ENCODE measurements around the gene CDC42EP4.
"Not testable (repeated sequence)": the region's sequence is repeated elsewhere in the genome, so short reads cannot be mapped to it uniquely, and the experiment has no call there.

Gene CDC42EP4

DNA sequence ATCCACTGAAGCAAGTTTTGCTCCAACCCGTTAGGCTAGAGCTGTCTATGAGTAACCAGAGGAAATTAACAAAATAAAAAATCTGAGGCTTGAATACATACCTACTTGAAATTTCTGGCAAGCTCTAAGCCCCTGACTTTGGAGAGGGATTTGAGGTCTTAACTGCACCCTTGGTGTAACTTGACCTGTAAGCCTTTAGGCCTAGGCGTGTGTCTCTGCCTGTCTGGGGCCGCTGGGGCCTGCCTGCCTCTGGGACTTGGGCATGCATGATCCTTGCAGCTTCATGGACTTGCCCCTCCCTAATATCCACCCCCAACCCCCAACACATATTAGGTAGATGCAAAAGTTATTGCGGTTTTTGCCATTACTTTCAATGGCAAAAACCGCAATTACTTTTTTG, 3.7 kb upstream of the CDC42EP4 start:
- Histone ChIP-seq H3K4me3 (ENCODE audit: low read depth, low read length) (no peak overlapping the region), H3K36me3 (ENCODE audit: control insufficient read depth, insufficient read depth, low read length) (no peaks in the 10 kb centered on the region), H3K27me3 (ENCODE audit: control insufficient read depth, insufficient read depth, low read length) (no peaks in the 10 kb centered on the region), H3K9me3 (ENCODE audit: control insufficient read depth, insufficient read depth, low read length) (no peaks in the 10 kb centered on the region), H3K9ac (ENCODE audit: low read depth, low read length) (no peak overlapping the region), H3K4me1 (ENCODE audit: control insufficient read depth, insufficient read depth, low read length) (peaks cover 16% of the 10 kb centered on the region)

DNA sequence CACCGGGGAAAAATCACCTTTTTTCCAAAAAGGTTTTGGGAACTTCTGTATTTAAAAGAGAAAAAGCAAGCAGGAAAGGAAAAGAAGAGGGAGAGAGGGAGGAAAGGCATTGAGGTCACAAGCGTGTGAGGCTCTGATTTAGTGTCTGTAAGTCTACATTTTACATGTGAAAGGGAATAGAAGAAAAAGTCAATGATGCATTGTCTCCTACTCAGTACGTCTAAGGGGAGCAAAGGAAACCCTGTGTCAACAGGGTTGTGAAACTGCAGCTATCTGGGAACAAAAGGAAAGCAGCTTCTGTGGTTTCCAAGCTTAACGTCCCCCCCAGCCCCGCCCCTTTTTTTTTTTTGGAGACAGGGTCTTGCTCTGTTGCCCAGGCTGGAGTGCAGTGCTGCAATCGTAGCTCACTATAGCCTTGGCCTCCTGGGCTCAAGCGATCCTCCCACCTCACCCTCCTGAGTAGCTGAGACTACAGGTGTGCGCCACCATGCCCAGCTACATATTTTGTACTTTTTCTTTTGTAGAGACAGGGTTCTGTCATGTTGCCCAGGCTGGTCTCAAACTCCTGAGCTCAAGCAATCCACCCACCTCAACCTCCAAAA, 1.8 kb upstream of the CDC42EP4 start:
- H3K9ac ChIP-seq (ENCODE audit: low read depth, low read length), result no peak overlapping the region
- H3K9me3 ChIP-seq (ENCODE audit: control insufficient read depth, insufficient read depth, low read length), result no peaks in the 10 kb centered on the region
- no peak overlapping the region for H3K4me3 ChIP-seq (ENCODE audit: low read depth, low read length)
- peaks cover 23% of the 10 kb centered on the region for H3K4me1 ChIP-seq (ENCODE audit: control insufficient read depth, insufficient read depth, low read length)
- H3K27me3 ChIP-seq (ENCODE audit: control insufficient read depth, insufficient read depth, low read length), result no peaks in the 10 kb centered on the region
- H3K36me3 ChIP-seq (ENCODE audit: control insufficient read depth, insufficient read depth, low read length), result no peaks in the 10 kb centered on the region

DNA sequence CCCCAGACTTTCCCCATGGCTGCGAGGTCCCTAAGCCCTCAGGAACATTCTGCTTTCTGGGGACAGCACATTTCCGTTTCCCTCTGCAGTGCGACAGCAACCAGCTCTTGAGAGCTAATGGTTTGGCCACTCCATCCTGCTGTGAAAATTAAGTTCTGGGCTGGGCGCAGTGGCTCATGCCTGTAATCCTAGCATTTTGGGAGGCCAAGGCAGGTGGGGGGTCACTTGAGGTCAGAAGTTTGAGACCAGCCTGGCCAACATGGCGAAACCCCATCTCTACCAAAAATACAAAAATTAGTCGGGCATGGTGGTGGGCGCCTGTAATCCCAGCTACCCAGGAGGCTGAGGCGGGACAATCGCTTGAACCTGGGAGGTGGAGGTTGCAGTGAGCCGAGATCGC, 1.1 kb upstream of the CDC42EP4 start:
- H3K27me3 ChIP-seq (ENCODE audit: control insufficient read depth, insufficient read depth, low read length); H3K9me3 ChIP-seq (ENCODE audit: control insufficient read depth, insufficient read depth, low read length); H3K36me3 ChIP-seq (ENCODE audit: control insufficient read depth, insufficient read depth, low read length); H3K9ac ChIP-seq (ENCODE audit: low read depth, low read length): not testable (repeated sequence)
- Histone ChIP-seq H3K4me1 (ENCODE audit: control insufficient read depth, insufficient read depth, low read length) (peaks cover 23% of the 10 kb centered on the region), H3K4me3 (ENCODE audit: low read depth, low read length) (peak overlapping the region; percentile 87)

DNA sequence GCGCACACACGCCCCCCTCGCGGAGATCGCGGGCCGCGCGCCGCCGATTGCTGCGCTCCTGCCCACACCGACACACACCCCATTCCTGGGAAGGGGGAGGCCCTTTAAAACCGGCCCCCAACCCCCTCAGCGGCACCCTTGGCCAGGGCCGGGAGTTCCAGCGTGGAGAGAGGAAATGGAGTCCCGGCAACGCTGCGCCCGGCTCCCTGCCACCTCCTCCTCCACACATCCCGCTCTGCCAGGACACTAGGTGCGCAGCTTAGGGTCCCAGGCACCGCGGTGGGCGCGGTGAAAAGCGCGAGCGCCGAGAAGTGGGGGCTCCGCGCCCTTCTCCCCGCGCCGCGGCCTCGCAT, 397 bp downstream of the CDC42EP4 start:
- Histone ChIP-seq H3K36me3 (ENCODE audit: control insufficient read depth, insufficient read depth, low read length) (no peaks in the 10 kb centered on the region), H3K9ac (ENCODE audit: low read depth, low read length) (peak overlapping the region; percentile 47), H3K9me3 (ENCODE audit: control insufficient read depth, insufficient read depth, low read length) (no peaks in the 10 kb centered on the region), H3K4me3 (ENCODE audit: low read depth, low read length) (peak overlapping the region; percentile 87), H3K4me1 (ENCODE audit: control insufficient read depth, insufficient read depth, low read length) (peaks cover 19% of the 10 kb centered on the region), H3K27me3 (ENCODE audit: control insufficient read depth, insufficient read depth, low read length) (no peaks in the 10 kb centered on the region)

DNA sequence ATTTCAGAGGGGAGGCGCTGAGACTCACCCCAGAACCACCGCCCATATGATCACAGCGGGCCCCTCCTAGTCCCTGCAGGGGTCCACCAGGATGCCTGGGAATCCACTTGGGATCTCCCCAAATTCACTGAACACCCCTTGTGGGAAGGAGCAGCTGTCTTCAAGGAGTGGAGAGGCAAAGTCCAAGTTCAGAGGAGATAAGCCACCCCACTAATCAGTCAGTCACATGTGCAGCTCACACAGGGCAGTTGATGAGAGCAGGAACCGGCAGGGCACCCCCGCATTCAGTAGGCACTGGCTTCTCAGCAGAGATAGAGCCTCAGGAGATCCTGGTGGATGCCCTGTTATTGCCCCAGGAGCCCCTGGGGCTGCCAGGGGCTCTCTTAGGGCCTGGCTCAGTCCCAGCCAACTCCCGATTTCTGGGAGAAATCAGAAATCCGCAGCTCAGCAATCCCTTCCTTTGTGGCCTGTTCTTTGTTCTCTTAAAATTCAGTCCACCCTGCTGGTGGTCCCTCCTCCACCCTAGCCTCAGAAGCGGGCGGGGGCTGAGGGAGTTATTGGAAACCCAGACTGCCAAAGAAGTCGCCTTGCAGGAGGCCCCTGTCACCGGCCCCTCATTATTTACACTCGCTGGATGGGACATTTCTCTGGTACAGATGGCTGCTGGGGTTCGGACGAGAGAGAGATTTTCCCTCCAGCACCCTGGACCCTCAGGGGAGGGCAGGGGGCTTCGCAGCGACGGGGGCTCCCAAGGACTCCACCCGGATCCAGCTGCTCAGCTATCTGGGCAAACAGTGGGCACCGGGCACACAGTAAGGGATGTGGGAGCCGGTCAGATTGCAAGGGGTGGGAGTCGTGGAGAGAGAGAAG, 1.8 kb downstream of the CDC42EP4 start:
- no peaks in the 10 kb centered on the region for H3K9me3 ChIP-seq (ENCODE audit: control insufficient read depth, insufficient read depth, low read length)
- H3K4me3 ChIP-seq (ENCODE audit: low read depth, low read length), result peak overlapping the region; percentile 87
- peaks cover 24% of the 10 kb centered on the region for H3K4me1 ChIP-seq (ENCODE audit: control insufficient read depth, insufficient read depth, low read length)
- no peaks in the 10 kb centered on the region for H3K27me3 ChIP-seq (ENCODE audit: control insufficient read depth, insufficient read depth, low read length)
- H3K36me3 ChIP-seq (ENCODE audit: control insufficient read depth, insufficient read depth, low read length), result no peaks in the 10 kb centered on the region
- H3K9ac ChIP-seq (ENCODE audit: low read depth, low read length), result peak overlapping the region; percentile 56

DNA sequence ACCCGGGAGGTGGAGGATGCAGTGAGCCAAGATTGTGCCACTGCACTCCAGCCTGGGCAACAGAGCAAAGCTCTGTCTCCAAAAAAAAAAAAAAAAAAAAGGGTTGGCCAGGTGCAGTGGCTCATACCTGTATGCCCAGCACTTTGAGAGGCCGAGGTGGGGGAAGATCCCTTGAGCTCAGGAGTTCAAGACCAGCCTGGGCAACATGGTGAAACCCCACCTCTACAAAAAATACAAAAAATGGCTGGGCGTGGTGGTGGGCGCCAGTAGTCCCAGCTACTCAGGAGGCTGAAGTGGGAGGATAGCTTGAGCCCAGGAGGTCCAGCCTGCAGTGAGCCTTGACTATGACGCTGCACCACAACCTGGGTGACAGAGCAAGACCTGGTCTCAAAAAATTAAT, 2.8 kb downstream of the CDC42EP4 start:
- not testable (repeated sequence) for H3K27me3 ChIP-seq (ENCODE audit: control insufficient read depth, insufficient read depth, low read length); H3K9ac ChIP-seq (ENCODE audit: low read depth, low read length); H3K36me3 ChIP-seq (ENCODE audit: control insufficient read depth, insufficient read depth, low read length); H3K4me3 ChIP-seq (ENCODE audit: low read depth, low read length); H3K9me3 ChIP-seq (ENCODE audit: control insufficient read depth, insufficient read depth, low read length)
- H3K4me1 ChIP-seq (ENCODE audit: control insufficient read depth, insufficient read depth, low read length), result peaks cover 26% of the 10 kb centered on the region

DNA sequence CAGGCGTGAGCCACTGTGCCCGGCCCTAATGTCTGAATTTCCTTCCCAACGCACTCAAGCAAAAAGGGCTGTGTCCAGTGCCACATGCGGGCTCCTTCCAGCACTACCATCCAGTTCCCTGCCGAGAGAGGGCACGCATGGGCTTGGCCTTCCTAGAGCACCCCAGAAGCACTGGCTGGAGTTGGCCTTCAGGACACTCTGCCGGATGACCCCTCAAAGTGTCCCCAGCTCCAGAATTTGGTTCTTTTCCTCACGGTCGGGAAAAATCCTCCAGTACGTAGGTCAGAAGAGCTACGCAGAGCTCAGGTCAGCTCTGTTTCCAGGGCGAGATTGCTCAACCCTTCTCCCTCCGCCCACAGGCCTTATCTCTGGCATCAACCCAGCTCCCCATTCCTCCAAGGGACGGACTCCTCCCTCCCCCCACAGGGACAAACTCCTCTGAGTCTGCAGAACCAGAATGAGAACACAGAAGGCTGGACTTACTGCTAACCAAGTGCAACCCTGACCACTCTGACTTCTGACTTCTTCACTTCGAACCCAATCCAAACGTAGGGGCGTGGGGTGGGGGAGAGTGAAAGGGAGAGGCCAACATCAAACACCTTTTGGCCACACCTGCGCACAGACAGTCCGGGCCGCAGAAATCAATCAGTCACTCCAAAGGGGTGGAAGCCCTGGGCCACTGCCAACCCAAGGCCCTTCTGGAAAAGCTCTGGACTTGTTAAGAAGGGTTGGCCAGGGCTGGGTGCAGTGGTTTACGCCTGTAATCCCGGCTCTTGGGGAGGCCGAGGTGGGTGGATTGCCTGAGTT, 3.6 kb downstream of the CDC42EP4 start:
- H3K4me3 ChIP-seq (ENCODE audit: low read depth, low read length), result no peak overlapping the region
- H3K9ac ChIP-seq (ENCODE audit: low read depth, low read length), result no peak overlapping the region
- no peaks in the 10 kb centered on the region for H3K36me3 ChIP-seq (ENCODE audit: control insufficient read depth, insufficient read depth, low read length)
- no peaks in the 10 kb centered on the region for H3K9me3 ChIP-seq (ENCODE audit: control insufficient read depth, insufficient read depth, low read length)
- peaks cover 23% of the 10 kb centered on the region for H3K4me1 ChIP-seq (ENCODE audit: control insufficient read depth, insufficient read depth, low read length)
- H3K27me3 ChIP-seq (ENCODE audit: control insufficient read depth, insufficient read depth, low read length), result no peaks in the 10 kb centered on the region

DNA sequence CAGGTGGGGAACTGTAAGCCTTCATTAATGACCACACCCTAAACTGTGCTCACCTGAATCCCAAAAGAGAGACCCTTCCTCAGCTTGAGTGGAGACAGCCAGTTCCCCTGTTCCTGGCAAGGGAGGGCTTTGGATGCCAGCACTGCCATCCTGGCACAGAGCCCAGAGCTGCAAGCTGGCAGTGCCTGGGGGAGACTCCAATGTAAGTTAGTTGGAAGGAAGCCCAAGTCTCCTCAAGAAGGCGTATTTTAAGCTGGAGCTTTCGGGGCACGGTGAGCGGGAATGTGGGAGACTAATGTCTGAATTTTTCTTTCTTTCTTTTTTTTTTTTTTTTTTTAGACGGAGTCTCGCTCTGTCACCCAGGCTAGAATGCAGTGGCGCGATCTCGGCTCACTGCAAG, 4.7 kb downstream of the CDC42EP4 start:
- peaks cover 17% of the 10 kb centered on the region for H3K4me1 ChIP-seq (ENCODE audit: control insufficient read depth, insufficient read depth, low read length)
- no peak overlapping the region for H3K4me3 ChIP-seq (ENCODE audit: low read depth, low read length)
- no peaks in the 10 kb centered on the region for H3K9me3 ChIP-seq (ENCODE audit: control insufficient read depth, insufficient read depth, low read length)
- no peaks in the 10 kb centered on the region for H3K36me3 ChIP-seq (ENCODE audit: control insufficient read depth, insufficient read depth, low read length)
- H3K9ac ChIP-seq (ENCODE audit: low read depth, low read length), result no peak overlapping the region
- no peaks in the 10 kb centered on the region for H3K27me3 ChIP-seq (ENCODE audit: control insufficient read depth, insufficient read depth, low read length)

DNA sequence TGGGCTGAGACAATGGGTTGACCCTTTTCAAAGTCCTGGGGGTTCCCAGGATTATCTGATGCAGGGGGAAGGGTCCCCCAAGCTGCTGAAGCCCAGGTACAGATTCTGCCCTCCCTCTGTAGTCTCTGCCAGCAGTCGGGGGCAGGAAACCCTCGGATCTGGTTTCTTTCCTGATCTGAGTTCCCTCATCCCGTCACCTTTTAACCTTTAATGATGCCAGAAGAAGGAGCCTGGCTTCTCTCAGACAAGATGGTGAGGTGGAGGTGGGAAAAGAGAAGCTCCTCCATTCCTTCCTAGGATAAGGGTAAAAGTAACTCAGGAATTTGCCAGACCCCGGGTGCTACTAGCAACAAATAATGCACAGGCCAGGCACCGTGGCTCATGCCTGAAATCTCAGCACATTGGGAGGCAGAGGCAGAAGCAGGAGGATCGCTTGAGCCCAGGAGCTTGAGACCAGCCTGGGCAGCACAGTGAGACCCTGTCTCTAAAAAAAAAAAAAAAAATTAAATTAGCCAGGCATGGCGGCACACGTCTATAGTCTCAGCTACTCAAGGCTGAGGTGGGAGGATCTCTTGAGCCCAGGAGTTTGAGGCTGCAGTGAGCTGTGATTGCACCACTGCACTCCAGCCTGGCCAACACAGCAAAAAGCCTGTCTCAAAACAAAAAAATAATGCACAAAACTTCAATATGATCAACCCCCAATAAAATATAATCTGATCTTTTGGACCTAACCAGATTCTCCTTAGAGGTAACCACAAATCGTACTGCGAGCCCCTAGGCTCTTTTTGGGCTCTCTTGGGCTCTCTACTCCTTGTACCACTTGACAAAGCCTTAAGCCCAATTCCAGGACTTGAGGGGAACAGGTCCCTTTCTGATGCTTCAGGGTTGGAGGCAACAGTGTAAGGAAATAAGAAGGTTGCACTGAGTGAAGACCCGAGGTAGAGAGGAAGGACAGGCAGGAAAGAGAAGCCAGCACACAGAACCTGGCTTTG, 5.7 kb downstream of the CDC42EP4 start:
- no peak overlapping the region for H3K4me3 ChIP-seq (ENCODE audit: low read depth, low read length)
- no peaks in the 10 kb centered on the region for H3K27me3 ChIP-seq (ENCODE audit: control insufficient read depth, insufficient read depth, low read length)
- no peaks in the 10 kb centered on the region for H3K36me3 ChIP-seq (ENCODE audit: control insufficient read depth, insufficient read depth, low read length)
- peaks cover 17% of the 10 kb centered on the region for H3K4me1 ChIP-seq (ENCODE audit: control insufficient read depth, insufficient read depth, low read length)
- no peaks in the 10 kb centered on the region for H3K9me3 ChIP-seq (ENCODE audit: control insufficient read depth, insufficient read depth, low read length)
- H3K9ac ChIP-seq (ENCODE audit: low read depth, low read length), result no peak overlapping the region

DNA sequence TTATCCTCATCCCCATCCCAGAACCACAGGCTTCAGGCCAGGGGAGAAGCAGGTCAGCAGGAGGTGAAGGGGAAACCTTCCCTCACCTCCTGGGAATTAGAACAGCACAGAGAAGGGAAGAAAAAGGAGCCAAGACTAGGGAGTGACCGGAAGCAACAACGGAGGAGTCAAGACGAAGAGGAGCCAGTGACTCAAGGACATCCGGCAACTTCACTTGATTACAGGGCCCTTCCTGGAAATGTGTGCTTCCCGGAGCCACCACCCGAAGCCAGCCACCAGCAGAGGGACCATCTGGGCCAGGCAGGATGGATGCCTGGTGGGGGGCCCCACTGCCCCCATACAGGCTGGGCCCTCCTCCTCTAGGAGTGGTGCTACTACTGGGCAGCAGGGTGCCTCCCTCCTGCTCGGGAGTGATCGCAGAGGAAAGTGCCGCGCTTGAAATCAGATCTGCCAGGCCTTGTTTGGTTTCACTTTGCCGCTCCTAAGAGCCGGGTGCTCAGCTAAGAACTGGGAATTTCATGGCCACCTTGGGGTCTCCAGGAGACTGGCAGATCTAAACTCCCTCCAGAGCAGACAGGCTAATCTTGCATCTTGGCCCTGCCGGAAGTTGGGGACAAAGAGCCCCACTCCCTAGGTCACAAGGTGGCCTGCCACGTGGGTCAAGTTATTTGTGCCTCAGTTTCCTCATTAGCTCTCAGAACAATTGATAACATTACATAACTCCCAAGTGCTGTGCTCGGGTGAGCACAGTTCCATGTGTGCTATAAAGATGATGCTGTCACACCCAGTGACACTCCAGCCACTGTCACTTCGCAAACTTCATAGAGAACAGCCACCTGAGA, 6.6 kb downstream of the CDC42EP4 start:
- H3K4me3 ChIP-seq (ENCODE audit: low read depth, low read length), result no peak overlapping the region
- H3K27me3 ChIP-seq (ENCODE audit: control insufficient read depth, insufficient read depth, low read length), result no peaks in the 10 kb centered on the region
- no peaks in the 10 kb centered on the region for H3K9me3 ChIP-seq (ENCODE audit: control insufficient read depth, insufficient read depth, low read length)
- no peaks in the 10 kb centered on the region for H3K36me3 ChIP-seq (ENCODE audit: control insufficient read depth, insufficient read depth, low read length)
- H3K4me1 ChIP-seq (ENCODE audit: control insufficient read depth, insufficient read depth, low read length), result peaks cover 17% of the 10 kb centered on the region
- no peak overlapping the region for H3K9ac ChIP-seq (ENCODE audit: low read depth, low read length)
